Stimulated activated CD4-positive, alpha-beta T cell treated with anti-CD3 and anti-CD28 coated beads, Interleukin-15, amount 100 ng/mL, for 1 hour (primary cell): ENCODE data around the gene CDK5RAP2.
"Not testable (repeated sequence)": the region's sequence is repeated elsewhere in the genome, so short reads cannot be mapped to it uniquely, and the experiment has no call there.

Experiments used
- DNase-seq, 2 donors: peaks; one replicate each; pipeline ENCODE4 v3.0.0-alpha.2; 2020; ENCODE audit warnings: low read depth in 1 of 2, low spot score in 1 of 2

Gene CDK5RAP2

DNA sequence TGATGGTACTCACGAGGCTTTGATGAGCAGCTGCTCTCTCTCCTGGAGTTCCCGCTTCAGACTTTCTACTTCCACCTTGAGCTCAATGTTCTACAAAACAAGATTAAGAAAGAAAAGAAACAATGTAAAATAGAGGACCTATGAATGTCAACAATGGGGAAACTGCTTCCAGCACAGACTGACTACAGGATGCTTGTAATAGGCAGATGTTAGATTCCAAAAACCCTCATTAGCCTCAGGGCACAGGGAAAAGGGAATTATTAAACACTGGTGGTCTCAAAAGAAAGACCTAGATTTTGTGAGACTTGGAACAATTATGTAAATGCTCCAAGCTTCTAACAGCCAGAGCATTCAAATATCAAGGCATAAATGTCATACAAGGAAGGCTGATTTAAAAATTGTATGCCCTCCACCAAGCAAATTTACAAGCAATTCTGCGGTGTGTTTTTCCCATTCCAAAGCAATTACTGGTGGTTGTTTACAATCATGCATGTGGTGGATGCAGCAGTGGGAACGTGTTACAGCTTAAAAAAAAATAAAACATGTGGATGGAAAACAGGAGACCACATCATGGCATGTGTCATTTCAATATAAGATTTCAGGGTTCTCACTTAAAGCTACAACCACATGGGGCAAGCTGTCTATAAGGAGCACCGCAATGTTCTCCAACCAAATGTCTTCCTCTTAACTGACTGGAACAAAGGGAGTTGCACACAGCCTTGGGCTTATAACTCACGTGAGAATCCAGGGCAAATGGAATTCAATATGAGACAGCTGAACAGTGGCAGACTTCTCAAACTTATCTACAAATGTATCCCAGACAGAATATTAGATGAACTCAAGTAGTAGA lies 34.0 kb downstream of the CDK5RAP2 start:
- no peak for DNase-seq

DNA sequence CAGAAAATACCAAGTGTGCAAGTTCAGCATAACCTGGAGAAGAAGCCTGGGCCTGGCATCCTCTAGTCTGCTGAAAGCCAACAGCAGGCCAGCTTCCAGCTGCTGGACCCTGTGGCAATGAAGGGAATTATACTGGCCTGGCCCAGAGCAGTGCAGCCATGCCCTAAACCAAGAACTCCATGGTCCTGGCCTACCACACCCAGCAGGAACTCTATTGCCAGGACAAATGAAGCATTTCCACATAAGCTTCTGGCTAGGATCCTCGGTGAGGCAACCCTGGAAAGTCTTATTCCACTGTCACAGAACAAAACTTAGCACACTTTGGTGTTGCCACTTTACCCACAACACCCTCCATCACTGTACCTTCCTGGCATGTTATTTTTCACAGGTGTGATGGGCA lies 35.5 kb downstream of the CDK5RAP2 start:
- no peak for DNase-seq

DNA sequence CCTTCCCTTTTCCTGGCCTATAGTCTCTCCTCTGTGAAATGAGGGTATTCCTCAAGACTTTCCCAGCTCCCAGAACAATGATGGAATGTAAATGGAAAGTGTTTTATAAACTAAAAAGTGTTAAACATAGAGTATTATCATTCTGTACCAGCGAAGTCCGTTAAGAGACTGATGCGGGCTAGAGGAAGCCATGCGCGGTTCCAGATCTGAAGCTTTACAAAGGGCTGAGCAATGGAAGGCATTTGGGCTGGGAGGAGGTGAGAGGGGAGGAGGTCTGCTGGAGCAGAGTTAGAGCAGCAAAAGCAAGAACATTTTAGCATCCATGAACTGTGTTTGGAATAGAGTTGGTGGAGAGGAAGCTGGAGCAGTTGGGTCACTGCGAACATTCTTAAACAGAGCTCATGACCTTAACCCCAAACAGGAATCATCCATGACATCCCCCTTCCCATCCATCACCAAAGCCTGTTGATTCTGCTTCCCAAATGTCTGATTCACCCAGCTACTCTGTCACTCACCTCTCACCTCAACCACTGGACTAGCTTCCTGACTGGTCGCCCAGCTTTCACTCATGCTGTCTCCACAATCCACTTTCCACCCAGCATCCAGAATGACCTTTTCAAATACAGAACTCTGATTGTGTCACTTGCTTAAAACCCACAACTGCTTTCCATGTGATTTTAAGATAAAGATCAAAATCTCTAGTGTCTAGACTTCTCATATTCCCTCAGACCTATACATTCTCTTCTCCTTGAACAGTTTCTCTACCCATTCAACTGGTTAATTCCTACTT lies 37.1 kb downstream of the CDK5RAP2 start:
- DNase-seq, result no peak

DNA sequence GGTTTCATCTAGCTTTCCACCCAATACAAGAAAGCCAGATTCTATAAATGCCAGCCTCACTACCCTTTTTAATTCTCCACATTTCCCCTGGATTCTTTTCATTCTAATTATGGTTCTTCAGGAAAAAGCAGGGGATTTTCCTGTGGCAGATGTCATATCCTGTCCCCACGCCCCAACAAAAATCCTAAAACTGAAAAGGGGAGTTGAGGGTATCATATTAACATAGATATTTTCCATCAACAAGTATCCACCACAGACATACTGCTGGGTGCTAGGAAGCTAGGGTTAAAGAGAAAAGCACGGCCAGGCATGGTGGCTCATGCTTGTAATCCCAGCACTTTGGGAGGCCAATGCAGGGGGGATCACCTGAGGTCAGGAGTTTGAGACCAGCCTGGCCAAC lies 38.0 kb downstream of the CDK5RAP2 start:
- no peak for DNase-seq

DNA sequence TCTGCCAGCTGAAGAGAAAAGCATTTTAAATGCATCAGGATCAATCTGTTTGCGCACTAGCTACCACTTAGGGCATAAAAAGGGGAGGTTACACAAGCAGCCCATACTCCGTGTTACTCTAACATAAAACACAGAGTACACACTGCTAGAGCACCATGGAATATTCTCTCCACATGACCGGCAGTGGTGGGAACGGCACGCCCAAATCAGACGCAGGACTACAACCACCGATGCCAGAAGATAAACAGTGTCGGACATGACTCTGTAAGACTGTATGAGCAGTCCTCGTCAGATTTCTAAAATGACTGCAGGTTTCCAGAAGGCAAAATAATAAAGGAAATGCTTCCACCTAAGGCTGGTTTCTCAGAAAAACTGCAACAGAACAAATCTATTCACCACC lies 40.0 kb downstream of the CDK5RAP2 start:
- no peak for DNase-seq

DNA sequence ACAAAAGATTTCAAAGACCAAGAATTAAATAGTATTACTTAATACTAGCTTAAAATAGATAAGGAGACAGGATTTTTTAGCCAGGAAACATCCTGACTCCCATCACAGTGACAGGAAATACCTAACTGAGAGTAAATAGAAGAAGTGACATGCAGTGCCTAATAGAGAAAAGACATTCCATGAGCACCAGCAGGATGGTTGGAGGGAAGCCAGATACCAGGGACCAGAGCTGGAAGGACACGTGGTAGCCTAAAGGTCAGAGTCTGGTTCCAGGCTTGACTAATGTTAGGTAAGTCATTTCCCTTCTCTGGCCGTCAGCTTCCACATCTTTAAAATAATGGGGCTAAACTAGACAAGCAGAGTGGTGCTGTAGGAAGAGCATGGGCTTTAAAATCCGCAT lies 41.6 kb downstream of the CDK5RAP2 start:
- DNase-seq, result no peak

DNA sequence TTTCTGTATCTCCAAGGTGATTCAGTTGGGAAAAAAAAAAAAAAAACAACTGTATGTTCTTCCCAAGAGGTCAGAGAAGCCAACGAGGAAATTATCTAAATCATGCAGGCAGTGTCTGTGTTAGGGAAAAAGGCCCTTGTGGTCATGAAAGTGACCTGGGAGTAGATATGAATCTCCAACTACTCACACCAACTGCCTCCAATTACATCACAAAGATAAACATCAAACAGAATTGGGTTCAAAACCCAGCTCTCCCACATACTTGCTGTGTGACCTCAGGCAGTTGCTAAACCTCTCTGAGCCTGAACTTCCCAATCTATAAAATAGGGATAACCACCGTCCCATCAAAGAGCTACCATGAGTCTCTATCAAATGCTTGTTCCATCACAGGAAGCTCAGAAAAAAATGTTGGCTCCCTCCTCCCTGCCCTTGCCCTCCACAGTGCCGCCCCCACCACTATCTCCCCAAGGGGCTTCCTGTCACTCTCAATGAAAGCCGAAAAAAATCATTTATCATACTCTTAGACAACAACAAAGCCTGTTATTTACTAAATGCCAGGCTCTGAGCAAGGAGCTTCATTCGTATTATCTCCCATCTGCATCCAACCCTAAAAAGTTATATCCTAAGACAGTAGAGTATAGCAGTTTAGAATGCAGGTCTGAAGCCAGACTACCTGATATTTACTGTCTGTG lies 42.9 kb downstream of the CDK5RAP2 start:
- DNase-seq, result no peak

DNA sequence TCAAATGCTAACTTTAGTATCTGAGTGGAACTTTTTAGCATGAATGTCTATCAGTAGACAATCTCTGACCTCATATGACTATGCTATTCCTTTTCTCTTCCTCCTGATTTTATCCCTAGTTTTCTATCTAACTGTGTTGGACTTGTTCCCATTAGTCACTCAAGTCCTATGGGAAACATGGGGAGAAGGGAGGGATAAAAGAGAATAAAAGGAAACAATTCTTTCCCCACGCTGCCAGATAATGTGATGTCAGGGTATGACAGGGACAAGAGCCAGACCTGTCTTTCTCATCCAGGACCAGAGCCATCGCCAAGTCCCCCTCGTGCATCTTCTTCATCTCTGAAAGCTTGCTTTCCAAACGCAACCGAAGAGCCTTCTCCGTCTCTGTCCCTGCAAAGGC lies 43.9 kb downstream of the CDK5RAP2 start:
- no peak for DNase-seq

DNA sequence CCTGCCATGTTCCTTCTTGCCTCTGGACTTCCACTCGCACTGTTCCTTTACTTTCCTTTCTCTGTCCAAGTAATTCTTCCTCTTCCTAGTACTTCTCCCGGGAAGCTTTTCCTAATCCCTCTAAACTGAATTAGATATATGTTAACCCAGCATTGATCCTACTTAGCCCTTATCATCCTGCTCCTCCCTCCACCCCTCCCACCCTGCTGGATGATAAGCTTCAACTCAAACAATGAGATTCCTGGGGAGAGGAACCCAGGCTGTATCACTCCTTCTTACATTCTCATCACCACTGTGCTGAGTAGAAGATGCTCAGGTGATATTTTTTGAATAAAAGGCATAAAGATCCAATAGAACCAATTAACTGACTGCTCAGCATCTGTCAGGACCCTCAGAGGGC lies 45.7 kb downstream of the CDK5RAP2 start:
- no peak for DNase-seq

DNA sequence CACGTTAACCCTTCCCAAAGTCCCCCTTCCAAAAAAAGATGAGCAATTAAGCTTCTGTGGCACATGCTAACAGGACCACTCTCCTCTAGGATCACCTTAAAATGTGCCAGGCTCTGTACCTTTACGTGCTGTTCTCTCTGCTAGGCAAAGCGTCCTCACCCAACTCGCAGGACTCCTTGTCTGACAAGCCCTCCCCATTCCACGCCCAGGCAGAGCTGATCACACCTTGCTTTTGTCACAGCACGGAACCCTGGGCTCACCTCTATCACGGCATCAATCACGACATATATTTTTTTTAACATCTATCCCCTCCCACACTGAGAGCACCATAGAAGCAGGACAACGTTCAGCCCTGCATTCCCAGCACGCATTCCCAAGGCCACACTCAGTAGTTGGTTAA lies 47.1 kb downstream of the CDK5RAP2 start:
- no peak for DNase-seq

DNA sequence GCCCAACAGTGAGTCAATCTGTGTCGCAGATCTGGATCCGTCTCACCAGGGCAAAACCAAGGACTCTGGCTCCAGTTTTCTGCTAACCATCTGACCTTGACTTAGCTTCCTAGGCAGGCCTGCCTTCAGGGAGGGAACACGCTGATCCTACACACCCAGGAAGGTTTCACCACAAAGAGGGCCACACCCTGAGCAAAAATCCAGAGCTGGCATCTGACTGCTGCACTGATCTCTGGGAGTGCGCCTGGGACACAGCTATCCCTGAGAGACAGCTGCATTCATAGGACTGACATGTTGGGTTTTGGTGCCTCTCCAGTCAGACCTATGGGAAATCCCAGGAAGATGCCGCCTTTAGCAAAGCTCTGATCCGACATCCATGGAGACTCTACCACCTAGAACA lies 47.5 kb downstream of the CDK5RAP2 start:
- DNase-seq, result no peak

DNA sequence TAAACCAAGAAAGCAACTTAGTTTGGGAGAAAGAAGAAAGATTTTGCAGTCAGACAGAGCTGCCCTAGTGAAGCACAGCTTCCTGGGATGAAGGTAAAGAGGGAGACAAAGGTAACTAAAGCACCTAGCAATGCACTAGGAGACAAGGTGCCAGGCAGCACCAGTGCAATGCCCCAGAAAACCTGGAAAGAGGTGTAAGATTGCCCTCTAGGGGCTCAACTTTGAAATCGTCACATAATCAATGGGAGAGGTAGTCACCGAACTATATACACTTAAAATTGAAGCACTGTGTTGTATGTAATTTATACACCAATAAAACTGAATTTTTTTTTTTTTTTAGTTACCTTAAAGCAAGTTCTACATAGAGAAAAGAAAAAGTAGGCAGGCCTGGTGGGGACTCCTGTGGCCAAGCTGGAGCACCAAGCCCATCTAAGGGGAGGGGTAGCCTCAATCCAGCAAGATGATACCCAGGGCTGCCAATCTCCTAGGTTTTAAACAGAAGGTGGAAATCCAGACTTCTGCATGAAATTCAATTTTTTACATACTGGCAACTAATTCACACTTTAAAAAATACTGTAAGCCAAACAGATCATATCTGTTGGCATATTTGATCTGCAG lies 48.2 kb downstream of the CDK5RAP2 start:
- DNase-seq, result no peak

DNA sequence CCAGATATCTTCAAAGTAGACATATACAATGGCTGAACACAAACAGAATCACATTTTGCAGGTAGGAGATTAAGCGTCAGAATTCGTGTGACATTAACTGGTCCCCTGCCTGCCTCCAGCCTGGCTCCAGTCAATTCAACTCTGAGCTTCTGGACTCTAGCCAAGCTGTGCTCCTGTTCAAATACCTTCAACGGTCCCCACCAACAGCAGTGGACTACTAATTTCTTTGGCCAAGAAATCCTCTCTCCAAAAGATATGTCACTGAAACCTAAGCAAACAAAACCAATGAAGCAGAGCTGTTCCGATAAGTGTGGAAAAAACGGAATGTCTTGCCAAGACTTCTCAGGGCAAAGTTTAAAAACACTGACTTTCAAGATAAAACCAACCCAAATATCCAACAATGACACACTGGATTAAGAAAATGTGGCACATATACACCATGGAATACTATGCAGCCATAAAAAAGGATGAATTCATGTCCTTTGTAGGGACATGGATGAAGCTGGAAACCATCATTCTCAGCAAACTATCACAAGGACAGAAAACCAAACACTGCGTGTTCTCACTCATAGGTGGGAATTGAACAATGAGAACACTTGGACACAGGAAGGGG lies 49.6 kb downstream of the CDK5RAP2 start:
- DNase-seq, result not testable (repeated sequence)

DNA sequence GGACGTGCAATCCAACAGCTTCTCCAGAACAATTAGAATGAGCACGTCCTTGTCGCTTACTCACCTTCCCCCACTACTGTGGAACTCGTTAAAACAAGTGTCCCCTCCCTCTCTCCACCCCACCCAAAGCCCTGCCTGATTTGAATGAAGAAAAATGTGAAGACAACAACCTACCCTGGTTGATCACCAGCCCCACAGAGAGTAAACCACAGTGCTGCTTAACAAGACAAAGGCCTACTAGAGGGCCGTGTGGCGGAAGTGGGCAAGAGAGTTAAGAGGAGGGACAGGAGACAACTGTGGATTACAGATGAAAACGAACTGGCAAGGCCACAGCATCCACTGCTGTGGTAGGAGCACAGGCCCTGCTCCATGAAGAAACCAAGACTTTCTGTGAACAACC lies 51.1 kb downstream of the CDK5RAP2 start:
- DNase-seq, result no peak

DNA sequence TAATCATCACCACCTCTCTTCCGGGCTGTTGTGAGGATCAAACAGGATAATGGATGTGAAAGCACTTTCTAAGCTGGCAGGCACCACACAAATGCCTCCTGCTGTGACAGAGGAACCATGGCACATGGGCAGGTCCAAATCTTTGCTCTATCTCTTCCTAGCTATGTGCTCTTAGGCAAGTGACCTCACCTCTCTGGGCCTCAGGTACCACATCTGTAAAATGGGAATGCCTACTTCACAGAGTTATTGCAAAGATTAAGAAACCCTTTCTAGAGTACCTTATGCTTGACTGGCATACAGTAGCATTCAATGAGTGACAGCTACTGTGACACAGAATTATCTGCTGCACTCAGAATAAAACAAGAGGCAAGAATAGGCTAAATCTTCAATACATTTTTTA lies 51.6 kb downstream of the CDK5RAP2 start:
- DNase-seq, result no peak

DNA sequence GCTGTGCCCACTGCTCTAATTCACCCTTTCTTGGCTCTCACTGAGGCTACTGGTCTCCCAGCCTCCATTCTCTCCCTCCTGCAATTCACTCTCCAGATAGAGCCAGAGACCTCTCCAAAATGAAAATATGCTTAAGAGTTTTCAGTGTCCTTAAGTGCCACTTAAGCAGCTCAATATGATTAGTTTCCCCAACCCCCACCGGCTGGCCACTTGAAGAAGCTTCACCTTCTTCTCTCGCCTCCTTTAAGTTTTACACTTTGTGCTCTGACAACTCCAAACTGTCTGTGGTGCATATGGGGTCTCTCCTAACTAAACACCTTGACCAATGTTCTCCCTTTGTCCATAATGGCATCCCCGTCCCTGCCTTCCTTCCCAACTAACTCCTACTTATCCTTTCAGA lies 53.4 kb downstream of the CDK5RAP2 start:
- no peak for DNase-seq

DNA sequence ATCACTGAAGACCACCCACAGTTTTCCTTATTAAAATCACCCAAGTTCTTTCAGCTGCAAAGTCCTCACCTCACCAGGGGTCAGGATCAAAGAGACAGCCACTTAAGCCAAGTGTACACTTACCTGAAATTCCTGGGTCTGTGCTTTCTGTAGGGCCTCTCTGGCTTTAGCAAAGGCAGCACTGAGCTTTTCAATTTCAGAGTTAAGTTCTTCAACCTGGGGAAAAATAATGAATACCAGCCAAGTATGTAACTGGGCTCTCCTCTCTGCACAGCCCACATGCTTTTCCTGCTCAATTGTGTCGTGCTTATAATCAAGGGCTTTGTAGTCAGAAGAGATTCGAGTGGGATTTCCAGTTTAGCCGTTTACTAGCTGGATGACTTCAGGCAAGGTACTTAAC lies 55.1 kb downstream of the CDK5RAP2 start:
- DNase-seq, result no peak

DNA sequence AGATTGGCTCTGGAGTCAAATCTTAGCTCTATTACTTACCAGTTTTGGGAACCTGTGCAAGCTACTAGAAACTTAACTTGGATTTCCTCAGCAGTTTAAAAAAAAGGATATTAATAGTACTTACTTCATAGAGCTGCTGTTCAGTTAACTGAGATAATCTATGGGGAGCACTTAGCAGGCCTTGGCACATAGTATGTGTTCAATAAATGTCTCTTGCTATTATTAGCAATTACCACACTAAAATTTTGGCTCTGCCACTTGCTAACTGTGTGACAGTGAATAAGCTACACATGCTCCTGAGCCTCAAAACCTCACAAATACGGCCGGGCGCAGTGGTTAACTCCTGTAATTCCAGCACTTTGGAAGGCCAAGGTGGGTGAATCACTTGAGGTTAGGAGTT lies 55.9 kb downstream of the CDK5RAP2 start:
- DNase-seq, result no peak

DNA sequence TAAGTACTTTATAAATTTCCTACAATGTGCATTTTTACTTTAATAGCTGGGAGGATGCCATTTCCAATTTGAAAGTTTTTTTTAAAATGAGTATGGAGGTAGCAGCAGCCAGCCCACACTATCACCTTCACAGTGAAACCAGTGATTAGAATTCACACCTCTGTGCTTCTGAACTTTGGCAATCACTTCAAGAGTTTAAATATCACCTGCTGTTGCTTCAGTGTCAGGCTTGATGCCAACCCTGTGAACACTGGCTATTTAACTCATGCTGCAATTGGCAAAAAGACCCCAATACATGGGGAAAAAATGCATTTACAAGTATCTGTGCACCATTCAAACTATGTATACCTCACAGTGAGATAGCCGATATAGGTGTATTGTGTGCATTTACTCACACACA lies 57.4 kb downstream of the CDK5RAP2 start:
- no peak for DNase-seq

DNA sequence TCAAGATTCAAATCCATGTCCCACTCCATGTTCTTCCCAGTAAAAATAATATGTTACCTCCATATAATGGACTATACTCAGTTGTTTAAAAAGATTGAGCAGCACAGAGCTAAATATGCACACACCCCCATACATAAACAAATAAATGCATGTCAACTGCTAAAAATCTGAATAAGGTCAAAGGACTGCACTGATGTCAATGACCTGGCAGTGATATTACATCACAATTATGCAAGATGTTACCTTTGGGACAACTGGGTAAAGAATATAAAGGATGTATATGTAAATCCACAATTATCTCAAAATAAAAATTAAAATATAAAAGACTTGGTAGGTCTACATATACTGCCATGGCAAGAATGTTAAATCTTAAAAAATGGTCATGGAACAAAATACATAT lies 57.9 kb downstream of the CDK5RAP2 start:
- DNase-seq, result no peak

DNA sequence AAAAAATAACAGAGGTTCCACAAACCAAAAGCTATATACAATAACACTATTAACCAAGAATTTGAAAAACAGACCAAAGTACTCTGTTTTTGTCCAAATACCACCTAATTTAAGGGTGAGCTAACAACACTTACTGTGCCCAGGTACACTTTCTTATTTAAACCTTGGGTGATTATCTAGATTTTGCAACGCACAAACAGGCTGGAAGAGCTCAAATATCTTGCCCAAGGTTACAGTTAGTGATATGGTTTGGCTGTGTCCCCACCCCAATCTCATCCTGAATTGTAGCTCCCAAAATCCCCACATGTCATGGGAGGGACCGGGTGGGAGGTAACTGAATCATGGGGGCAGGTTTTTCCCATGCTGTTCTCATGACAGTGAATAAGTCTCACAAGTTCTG lies 58.9 kb downstream of the CDK5RAP2 start:
- no peak for DNase-seq
